ENCODE measurements around the gene FAM174C. TPM values are rescaled to one million over a fixed set of nuclear protein-coding genes. Genes with fewer than 3 reads are reported as not detected.
"Not testable (repeated sequence)": the region's sequence is repeated elsewhere in the genome, so short reads cannot be mapped to it uniquely, and the experiment has no call there.

Gene FAM174C
- total RNA-seq, 1 donor from 2014 or later, result 3.9 TPM

DNA sequence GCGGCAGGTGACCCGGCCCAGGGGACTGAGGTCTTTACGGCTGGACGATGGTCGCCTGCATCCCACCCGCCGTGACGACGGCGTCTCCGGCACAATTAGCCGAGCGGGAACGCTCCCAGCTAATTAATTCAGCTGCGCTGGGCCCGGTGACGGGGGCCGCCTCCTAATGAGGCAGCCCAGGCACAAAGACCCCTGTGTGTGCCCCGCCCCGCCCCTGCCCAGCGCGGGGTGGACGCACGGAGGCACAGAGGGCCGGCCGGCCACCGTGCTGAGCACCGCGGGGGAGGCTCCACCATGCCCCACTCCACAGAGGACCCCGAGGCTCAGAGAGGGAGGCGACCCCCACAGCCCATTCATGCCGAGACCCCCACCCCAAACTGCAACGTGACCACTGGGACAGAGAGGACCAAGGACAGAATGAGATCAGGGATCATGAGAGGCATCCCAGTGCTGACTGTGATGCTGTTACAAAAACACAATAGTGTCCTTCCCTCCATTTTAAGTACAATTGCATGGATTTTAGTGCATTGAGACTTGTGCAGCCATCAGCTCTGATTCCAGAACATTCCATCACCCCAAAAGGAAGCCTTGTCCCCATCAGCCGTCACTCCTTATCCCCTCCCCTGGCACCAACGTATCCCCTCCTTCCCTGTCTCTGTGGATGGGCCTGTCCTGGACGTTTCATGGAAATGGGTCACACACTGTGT lies 27.4 kb downstream of the FAM174C start:
- DNase-seq, result peak; percentile 34

DNA sequence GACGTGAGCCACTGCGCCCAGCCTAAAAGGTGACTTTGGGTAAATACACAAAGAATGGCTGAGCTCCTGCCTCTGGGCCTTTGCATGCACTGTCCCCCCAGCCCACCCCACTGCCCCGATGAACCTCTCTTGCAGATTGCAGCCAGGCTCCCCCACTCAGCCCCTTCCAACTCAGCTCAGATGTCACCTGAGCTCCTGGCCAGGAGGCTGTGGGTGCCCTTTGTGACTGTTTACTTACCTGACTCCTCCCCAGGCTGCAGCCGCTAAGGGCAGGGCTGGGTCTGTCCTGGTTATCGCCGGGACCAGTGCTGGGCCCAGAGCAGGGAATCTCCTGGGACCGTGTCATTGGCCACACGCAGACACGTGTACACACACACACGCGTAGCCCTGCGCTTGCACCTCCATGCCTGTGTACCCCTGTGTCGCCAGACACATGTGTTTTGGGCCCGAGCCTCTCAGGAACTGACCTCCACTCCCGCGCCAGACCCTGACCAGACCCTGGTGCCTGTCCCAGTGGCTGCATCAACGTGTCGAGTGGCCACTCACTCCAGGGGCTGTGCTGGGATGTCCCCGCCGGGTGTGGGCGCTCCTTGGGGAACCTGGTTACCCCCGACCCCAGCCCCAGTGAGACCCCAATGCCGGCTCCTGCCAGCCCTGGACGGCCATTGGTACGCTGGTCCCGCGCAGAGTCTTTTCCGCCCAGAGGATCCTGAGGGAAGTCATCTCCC lies 29.0 kb downstream of the FAM174C start:
- no peak for DNase-seq

DNA sequence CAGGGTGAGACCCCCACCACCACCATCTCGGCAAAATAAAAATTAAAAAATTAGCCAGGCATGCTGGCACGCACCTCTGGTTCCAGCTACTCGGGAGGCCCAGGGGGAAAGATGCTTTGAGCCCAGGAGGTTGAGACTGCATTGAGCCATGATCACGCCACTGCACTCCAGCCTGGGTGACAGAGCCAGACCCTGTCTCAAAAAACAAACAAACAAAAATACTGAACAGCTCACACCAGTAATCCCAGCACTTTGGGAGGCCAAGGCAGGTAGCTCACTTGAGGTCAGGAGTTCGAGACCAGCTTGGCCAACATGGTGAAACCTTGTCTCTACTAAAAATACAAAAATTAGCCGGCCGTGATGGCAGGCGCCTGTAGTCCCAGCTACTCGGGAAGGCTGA lies 30.0 kb downstream of the FAM174C start:
- DNase-seq, result not testable (repeated sequence)

DNA sequence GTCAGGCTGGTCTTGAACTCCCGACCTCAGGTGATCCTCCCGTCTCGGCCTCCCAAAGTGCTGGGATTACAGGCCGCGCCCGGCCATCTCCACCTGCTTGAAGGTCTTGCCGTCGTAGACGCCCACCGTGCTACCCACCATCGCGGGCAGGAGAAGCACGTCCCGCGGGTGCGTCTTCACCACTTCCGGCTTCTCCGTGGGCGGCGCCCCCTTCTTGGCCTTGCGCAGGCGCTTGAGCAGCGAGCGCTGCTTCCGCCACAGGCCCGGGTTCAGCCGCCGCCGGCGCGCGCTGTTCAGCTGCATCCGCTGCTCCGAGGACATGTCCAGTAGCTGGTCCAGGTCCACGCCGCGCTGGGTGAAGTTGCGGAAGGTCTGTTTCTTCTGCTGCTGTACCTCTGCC lies 32.0 kb downstream of the FAM174C start:
- no peak for DNase-seq

DNA sequence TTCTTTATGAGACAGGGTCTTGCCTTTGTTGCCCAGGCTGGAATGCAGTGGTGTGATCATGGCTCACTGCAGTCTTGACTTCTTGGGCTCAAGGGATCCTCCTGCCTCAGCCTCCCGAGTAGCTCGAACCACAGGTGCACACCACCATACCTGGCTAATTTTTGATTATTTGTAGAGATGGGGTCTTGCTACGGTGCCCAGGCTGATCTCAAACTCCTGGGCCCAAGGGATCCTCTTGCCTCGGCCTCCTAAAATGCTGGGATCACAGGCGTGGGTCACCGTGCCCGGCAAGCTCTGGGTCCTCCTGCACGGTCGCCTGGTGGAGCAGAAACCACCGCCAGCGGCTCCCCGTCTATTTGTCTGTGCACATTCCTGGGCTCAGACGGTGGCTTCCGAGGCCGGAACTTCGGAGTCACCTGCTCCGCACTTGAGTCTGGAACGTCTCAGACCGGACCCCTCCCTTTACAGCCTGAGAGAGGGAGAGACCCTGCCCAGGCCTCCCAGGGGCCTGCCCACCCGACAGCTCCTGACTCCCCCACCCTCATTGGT lies 32.5 kb downstream of the FAM174C start:
- no peak for DNase-seq

DNA sequence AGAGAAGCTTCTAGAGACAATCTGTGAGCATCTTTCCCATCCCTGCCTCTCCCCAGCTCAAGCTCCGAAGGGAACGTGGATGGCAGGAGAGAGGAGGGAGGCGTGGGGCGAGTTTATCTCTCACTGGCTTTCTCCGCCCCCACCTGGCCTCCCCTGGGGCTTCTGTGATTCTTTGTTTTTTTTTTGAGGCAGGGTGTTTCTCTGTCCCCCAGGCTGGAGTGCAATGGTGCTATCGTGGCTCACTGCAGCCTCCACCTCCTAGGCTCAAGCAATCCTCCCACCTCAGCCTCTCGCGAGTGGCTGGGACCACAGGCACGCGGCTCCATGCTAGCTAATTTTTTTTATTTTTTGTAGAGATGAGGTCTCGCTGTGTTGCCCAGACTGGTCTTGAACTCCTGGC lies 33.4 kb downstream of the FAM174C start:
- no peak for DNase-seq

DNA sequence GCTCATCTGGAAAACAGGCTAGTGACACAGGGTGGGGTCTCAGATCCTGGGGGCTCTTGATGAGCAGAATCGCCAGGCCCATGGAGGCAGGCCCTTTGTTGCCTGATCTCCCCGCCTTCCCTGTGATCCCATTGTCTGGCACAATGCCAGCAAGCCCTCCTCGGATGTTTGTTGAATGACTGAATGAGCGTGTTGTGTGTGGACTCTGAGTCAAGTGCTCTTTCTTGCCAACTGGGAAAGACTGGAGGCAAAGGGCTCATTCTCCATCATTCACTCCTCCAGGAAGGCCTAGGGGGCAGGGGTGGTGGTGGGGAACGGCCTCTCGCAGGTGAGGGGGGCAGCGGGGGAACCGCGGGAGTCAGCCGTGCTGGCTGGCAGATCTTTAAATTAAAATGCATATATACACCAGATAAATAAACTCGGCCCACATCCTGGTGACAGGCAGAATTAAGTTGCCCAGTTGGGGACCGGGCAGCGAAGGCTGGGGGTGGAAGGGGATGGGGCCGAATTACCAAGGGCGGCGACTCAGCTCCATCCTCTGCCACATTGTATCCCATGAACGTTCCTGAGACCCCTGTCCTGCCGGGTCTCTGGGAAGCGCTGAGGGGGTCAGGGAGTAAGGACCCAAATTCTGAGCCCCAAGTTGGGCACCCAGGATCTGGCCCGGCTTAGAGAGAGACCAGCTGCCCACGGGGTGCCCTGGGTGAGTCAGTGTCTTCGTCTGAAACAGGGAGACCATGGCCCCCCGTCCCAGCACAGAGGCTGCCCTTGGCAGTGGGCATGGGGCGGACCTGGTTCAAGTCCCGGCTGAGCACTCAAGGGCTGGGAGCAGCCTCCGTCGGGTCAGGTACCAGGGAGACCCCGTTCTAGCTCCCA lies 34.9 kb downstream of the FAM174C start:
- no peak for DNase-seq

DNA sequence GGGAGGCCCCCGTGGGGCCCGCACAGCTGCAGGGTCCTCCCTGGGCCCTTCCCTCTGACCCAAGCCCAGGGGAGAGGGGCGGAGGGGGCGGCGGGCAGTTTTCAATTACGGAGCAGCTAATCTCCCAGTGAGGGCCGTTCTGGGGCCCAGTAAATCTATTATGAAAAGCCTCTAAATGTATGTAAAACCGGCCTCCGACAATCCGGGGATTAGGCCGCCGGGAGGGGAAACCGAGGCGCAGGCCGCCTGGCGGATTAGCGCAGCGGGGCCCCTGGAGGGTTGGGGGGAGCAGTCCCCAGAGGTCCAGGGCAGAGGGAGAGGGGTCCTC lies 35.5 kb downstream of the FAM174C start:
- no peak for DNase-seq

DNA sequence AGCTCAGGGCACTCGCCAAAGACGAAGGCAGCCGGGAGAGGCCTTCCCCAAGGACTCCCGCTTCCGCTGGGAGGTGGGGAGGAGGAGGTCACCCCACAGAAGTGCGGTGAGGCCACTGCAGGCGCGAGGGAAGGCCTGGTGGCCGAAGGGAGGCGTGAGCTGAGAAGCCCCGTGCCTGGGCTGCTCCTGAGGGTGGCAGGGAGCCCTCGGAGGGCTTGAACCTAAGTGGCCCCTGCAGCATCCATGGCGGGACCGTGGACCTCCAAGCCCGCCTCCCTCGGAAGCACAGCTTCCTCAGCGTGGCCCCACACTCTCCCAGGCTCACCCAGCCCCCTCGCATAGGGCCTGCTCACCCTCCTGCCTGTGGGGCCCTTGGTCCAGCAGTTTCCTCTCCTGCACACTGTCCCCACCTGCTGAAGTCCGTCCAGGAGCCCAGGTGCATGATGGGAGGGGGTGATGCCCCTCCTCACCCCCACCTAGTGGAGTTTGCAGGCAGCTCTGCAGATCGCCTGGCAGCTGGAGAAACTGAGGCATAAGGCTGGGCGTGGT lies 36.3 kb downstream of the FAM174C start:
- DNase-seq, result no peak

DNA sequence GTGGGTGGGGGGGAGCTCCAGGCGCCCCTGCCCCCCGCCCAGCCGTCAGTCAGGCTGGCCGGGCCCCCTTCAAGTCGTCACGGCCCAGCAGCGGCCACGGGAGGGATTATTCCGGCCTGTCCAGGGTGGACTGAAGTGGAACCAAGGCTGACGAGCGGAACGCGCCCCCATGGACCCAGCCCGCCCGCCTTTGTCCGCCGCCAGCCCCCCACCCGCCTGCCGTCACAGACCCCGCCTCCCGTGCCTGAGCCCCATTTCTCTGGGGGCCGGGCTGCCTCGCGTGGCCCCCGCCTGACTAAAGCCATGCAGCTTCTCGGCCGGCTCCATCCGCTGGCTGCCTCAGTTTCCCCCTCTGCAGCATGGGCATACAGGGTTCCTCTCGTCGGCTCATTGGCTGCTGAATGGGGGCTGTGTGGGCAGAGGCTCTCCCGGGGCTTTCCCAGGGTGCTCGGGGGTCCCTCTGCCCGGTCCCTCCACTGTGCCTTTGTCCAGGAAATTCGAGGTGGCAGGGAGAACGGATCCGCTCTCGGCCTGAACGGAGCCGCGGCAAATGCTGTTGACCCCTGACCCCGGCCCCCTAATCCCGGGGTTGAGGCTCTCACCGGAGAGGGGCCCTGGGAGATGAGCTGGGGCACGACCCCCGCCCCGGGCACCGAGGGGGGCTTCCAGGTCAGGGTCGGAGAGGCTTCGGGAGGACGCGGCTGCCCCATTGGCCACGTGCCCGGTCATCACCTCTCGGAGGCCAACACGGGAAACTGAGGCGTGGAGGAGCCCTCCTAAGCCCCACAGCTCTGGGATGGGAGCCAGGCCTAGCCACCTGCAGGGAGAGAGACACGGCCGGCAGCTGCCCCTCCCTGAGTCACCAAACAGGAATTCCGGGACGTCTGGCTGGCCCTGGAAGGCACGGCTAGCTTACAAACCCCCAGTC lies 37.7 kb downstream of the FAM174C start:
- DNase-seq, result peak; percentile 64

DNA sequence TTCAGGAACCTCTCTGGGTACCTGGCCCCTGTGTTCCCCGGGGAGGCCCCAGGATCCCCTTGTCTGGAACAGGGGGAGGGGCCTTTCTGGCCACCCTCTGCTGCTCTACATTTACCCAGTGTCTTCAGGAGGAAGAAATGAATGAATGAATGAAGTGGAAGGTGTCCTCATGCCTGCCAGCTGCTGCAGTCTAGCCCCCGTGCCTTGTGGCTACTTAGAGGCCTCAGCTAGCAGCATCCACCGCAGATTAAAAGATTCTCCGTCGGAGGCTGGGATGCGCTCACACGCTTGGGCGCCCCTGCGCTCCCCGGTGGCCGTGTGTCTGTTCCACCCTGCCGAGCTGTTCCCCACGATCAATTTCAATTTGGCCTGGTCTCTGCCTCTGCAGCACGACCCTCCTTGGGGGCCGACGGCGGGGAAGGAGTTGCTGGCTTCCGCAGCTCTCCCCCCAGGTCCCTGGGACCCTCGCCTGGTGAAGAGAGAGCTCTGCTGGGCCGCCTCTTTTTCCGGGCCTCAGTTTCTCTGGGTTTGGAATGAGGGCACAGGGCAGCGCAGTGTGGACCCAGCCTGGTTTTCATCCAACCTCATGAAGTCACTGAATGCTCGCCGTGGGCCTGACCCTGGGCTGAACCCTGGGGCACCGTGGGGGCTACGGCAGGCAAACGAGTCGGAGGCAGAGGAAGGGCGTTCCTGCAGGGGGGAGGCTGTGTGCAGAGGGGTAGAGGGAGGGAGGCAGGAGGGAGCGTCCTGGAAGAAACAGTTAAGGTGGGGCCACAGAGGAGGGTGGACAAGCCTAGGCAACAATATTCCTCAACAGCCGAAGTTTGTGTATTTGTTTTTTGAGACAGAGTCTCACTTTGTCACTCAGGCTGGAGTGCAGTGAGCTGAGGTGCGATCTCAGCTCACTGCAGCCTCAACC lies 38.6 kb downstream of the FAM174C start:
- peak; percentile 40 for DNase-seq

DNA sequence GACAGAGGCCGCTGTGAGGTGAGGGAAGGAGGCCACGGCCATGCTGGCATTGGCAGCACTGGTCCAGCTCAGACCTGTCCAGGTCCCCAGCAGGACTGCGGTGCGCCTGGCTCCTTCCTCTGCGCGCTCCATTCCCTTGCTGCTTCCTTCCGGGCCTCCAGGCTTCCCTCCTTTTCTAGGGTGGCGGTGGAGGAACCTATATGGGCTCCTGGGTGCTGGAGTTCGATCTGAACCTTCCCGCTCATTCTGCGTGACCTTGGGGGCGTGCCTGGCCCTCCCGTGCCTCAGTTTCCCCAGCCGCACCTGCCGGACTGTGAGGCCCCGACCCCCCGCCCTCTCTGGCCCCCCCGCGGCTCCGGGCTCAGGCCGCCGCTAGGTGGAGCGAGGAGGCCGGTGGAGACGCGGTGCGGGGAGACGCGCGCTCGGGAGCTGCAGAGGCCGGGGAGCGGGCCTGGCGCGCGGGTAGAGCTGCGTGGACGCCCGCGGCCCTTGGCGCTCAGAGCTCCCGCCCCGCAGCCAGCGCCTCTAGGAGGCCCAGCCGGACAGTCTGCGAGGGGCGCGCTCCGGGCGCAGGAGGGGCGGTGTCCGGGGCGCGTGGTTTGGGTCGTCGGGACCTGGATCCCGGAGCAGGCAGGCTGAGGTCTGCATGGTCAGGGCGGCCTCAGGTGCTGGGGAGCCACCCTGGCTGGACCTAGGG lies 40.3 kb downstream of the FAM174C start:
- peak; percentile 63 for DNase-seq

DNA sequence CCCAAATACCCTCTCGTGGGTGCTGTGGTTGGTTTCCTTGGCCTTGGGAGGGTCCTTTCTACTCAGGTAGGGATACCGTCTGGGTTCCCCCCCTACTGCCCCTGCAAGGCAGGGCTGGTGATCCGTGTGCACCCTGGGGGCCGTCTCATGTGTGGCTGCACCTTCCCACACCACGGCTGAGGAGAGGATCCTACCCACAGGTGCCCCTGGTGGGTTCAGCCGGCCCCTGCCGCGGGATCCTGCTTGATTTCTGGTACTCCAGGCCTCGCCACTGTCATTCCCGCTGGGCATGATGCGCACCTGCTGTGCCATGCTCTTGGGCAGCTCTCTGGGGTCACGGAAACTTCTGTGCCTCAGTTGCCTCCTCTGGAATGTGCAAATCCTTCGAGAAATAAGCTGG lies 41.1 kb downstream of the FAM174C start:
- DNase-seq, result no peak

DNA sequence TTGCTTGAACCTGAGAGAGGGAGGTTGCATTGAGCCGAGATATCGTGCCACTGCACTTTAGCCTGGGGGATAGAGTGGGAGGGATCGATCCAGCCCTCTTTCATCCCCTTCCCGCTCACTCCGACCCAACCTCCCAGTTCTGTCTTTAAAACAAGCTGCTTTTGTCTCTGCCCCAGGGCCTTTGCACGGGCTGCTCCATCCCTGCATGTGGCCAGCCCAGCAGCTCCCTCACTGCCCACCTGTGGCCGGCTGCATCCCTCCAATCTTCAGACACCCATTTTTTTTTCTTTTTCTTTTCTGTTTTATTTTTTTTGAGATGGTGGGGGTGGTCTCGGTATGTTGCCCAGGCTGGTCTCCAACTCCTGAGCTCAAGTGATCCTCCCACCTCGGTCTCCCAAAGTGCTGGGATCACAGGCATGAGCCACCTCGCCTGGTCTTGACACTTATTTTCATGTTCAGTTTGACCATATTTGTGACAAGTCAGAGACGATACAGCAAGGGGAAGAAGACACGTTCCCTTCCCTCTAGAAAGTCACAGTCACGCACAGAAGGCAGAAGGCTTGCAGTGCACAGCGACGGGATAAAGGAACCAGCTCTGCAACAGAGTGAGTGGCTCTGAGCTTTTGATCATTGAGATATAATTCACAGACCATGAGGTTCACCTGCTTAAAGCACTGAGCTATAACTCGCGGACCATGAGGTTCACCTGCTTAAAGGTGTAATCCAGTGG lies 42.1 kb downstream of the FAM174C start:
- no peak for DNase-seq

DNA sequence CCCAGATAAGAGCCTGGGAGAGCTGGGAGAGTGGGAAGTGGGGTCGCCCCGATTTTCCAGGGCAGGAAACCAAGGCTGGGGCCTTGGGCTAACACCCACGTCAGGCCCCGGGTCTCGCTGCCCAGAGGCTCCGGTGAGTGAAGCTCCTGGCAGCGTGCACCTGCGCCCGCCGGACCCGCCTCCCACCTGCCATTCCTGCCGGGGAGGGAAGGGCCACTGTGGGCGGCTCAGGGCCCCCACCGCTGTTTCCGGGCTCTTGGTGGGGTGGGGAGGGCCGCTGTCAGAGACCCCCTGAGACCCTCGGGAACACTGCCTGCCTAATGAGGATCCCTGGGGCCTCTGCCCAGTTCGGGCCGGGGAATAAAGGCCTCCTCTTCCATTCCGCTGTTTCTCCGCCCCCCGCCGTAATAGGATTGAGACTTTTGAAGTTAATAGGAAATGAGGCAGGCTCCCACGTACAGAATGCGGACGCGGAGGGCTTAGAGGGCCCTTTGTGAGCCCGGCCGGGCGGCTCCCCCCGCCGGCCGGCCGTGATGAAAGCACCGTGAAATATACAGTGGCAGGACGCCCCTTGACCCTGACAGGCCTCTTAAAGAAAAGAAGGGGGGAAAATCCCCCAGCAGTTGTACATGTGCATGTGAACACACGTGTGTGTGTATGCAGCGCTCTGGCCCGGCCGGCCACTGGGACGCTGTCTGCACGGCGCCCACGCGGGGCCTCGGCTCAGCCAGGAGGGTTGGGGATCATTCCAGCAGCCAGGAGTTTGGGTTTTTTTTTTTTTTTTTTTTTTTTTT lies 43.5 kb downstream of the FAM174C start:
- DNase-seq, result no peak

DNA sequence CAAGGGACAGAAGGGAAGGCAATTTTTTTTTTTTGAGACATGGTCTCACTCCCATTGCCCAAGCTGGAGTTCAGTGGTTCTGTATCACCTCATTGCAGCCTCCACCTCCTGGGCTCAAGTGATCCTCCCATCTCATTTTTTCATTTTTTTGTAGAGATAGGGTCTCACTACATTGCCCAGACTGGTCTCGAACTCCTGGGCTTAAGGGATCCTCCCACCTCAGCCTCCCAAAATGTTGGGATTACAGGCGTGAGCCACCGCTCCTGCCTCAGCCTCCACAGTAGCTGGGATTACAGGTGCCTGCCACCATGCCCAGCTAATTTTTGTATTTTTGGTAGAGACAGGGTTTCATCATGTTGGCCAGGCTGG lies 44.9 kb downstream of the FAM174C start:
- not testable (repeated sequence) for DNase-seq

DNA sequence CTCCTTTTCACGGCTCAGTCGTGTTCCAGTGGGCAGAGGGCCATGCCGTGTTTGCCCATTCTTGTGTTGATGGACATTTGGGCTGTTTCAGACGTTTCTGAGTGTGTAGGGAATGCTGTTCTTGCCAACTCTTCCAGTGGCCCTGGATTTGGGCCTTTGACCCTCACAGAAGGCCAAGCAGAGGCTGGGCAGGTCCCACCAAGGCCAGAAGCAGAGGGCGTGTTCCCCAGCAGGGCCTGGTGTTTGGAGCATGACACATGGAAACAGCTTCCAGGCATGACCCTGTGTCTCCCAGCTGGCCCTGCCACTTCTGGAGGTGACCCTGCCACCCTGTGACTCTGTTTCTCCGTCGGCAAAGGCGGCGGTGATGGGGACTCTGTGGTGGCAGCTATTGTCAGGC lies 46.2 kb downstream of the FAM174C start:
- DNase-seq, result no peak

Measured in tongue (tissue), 2 donors.